ENCODE data around the gene LSM5.
A peak's percentile ranks its signal among the peaks of the same experiment; 100 is the strongest.
"Not testable (repeated sequence)": the region's sequence is repeated elsewhere in the genome, so short reads cannot be mapped to it uniquely, and the experiment has no call there.

LSM5 gene

DNA sequence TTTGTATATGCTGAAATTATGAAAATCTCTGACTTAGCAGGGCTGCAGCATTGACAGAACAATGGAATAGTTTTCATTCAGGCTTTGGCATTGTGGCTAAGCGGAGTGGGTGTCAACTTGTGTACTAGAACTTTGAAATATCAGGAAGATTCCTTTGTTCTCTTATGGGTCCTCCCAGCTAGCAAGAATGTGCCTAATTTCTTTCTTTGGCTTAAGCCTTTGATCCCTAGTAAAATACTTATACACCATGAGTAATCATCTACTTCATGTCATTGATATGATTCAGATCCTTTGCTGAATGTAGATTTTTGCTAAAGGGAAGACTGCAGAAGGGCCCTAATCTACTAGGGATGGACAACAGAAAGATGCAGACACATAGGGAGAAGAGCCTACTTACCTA lies 11.3 kb upstream of the LSM5 start:
- ATAC-seq = peak; percentile 67
- no peak for TF ChIP-seq PPARA (CRISPR knock-in tag; IDR thresholded peaks at IDR 0.05; ENCODE audit: borderline replicate concordance)

DNA sequence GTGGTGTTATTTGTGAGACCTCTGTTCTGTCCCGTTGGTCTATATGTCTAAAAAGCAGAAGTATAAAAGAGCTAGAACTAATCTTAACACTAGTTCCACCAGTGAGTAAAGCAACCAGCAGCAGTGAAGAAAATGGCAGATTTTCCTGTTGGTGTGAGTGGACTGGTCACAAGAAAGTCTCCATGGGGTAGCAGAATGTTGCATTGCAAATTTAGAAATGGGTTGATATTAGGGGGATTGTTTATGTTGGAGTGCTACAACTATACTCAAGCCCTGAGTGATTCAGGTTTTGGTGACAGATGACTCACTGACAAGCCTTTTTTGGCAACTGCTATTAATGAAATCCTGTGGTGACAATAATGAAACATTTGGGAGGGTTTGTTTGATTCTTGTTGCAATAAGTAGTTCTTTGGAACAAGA lies 10.8 kb upstream of the LSM5 start:
- no peak for TF ChIP-seq SNAI2 (CRISPR knock-in tag; IDR thresholded peaks at IDR 0.05)
- TF ChIP-seq ARNTL (CRISPR knock-in tag; IDR thresholded peaks at IDR 0.05; ENCODE audit: borderline replicate concordance, low read depth) = no peak
- TF ChIP-seq OSR1 (CRISPR knock-in tag; IDR thresholded peaks at IDR 0.05) = no peak
- no peak for TF ChIP-seq RARB (CRISPR knock-in tag; IDR thresholded peaks at IDR 0.05)
- no peak for TF ChIP-seq ESRRG (CRISPR knock-in tag; IDR thresholded peaks at IDR 0.05)
- no peak for TF ChIP-seq GLIS3 (CRISPR knock-in tag; IDR thresholded peaks at IDR 0.05)
- TF ChIP-seq TCF4 (CRISPR knock-in tag; IDR thresholded peaks at IDR 0.05; ENCODE audit: borderline replicate concordance) = no peak
- no peak for TF ChIP-seq ISL1 (CRISPR knock-in tag; IDR thresholded peaks at IDR 0.05)
- ATAC-seq = peak; percentile 55

DNA sequence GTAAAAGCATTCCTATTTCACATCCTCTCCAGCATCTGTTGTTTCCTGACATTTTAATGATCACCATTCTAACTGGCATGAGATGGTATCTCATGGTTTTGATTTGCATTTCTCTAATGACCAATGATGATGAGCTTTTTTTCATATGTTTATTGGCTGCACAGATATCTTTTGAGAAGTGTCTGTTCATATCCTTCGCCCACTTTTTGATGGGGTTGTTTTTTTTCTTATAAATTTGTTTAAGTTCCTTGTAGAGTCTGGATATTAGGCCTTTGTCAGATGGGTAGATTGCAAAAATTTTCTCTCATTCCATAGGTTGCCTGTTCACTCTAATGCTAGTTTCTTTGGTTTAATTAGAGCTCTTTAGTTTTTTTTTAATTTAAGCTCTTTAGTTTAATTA lies 10.0 kb upstream of the LSM5 start:
- not testable (repeated sequence) for ATAC-seq

DNA sequence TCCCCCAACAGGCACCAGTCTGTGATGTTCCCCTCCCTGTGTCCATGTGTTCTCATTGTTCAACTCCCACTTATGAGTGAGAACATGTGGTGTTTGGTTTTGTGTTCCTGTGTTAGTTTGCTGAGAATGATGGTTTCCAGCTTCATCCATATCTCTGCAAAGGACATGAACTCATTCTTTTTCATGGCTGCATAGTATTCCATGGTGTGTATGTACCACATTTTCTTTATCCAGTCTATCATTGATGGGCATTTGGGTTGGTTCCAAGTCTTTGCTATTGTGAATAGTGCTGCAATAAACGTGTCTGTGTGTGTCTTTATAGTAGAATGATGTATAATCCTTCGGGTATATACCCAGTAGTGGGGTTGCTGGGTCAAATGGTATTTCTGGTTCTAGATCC lies 9.6 kb upstream of the LSM5 start:
- not testable (repeated sequence) for ATAC-seq
- TF ChIP-seq ZNF8 (CRISPR knock-in tag; IDR thresholded peaks at IDR 0.05) = peak; percentile 62; the same call in 1 of the 2 replicates

DNA sequence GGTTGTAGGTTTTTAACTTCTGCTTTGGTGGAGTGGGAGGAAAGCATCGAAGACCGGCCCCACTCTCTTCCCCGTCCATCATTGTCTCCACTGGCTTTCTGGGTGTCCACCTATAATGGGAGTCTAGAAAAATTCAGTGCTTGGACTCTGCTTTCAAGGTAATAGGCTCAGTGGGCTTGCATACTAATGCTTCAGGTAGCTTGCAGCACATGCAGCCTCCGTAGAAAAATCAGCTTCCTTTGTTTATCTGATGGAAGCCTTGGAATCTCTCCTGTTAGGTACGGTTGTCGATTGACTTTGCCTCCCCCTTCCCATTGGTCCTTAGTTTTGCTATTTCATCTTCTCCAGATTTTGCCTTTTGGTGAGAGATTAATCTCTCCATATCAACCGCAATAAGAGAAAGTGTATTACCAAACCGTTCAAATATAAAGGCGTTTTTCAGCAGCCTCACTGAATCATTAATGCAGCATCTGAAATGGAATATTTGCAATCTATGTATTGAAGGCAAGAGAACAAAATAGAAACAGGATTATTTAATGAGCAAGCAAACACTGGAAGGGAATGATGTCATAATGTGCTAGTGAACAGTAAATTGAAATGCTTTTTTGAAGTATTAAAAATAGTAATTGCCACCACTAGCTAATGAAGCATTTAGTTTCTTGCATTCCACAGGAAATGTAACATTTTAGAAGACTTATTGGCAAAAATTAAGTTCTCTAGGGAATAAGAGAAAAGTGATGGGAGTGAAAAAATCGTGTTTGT lies 6.1 kb upstream of the LSM5 start:
- ATAC-seq = peak; percentile 38; the same call in 2 of the 3 replicates
- TF ChIP-seq, protein P1, sequence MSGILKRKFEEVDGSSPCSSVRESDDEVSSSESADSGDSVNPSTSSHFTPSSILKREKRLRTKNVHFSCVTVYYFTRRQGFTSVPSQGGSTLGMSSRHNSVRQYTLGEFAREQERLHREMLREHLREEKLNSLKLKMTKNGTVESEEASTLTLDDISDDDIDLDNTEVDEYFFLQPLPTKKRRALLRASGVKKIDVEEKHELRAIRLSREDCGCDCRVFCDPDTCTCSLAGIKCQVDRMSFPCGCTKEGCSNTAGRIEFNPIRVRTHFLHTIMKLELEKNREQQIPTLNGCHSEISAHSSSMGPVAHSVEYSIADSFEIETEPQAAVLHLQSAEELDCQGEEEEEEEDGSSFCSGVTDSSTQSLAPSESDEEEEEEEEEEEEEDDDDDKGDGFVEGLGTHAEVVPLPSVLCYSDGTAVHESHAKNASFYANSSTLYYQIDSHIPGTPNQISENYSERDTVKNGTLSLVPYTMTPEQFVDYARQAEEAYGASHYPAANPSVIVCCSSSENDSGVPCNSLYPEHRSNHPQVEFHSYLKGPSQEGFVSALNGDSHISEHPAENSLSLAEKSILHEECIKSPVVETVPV (CRISPR knock-in tag; IDR thresholded peaks at IDR 0.05) = no peak

DNA sequence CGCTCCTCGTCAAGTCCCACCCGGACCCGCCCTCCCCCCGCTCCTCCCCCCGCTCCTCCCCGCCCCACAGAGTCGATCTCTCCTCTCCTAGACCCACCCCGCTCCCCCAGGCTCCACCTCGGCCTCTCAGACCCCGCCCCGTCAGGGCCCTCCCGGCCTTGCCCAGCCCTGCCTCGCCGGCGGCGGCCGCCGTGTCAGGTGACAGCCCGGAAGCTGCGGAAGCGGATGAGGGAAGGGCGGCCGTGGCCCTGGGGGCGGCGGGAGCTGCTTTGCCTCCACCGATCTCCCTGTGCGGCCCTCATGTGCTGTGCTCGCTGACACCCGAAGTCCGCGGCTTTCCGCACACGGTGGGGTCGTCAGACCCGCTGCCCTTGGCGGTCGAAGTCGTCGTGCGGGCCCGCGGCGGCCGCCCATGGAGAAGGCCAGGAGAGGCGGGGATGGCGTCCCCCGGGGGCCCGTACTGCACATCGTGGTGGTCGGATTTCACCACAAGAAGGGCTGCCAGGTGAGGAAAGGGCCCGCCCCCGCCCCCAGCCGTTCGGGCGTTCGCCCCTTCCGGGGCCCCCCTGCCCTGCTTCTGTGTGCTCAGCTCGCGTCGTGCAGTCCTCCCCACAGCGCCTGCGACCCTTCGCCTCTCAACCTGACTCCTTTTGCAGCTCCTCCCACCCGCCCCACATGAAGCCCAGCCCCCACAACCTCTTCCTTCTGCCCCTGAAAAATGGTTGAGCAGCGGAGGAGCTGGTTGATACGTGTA lies 5.3 kb upstream of the LSM5 start, which contains the start of gene AVL9:
Gene AVL9, plus strand, starts transcription at position 192 of the 754 bp plus-strand sequence. Its CDS starts 221 bp downstream, at position 413.
- peak; percentile 97 for ATAC-seq
- TF ChIP-seq TCF4 (CRISPR knock-in tag; IDR thresholded peaks at IDR 0.05; ENCODE audit: borderline replicate concordance) (no peak), ZFP30 (CRISPR knock-in tag; IDR thresholded peaks at IDR 0.05) (no peak), ARNTL (CRISPR knock-in tag; IDR thresholded peaks at IDR 0.05; ENCODE audit: borderline replicate concordance, low read depth) (no peak), CSDC2 (CRISPR knock-in tag; IDR thresholded peaks at IDR 0.05) (0 out of 2 replicates have a peak, but pooled peaks have one; percentile 32), RARB (CRISPR knock-in tag; IDR thresholded peaks at IDR 0.05) (no peak), ISL1 (CRISPR knock-in tag; IDR thresholded peaks at IDR 0.05) (no peak), GLIS3 (CRISPR knock-in tag; IDR thresholded peaks at IDR 0.05) (peak; percentile 81), TOX (CRISPR knock-in tag; IDR thresholded peaks at IDR 0.05; ENCODE audit: borderline replicate concordance) (no peak), ESRRG (CRISPR knock-in tag; IDR thresholded peaks at IDR 0.05) (no peak), ZFP3 (CRISPR knock-in tag; IDR thresholded peaks at IDR 0.05) (0 out of 2 replicates have a peak, but pooled peaks have one; percentile 38), ZNF70 (CRISPR knock-in tag; IDR thresholded peaks at IDR 0.05) (no peak), SNAI2 (CRISPR knock-in tag; IDR thresholded peaks at IDR 0.05) (no peak), PPARA (CRISPR knock-in tag; IDR thresholded peaks at IDR 0.05; ENCODE audit: borderline replicate concordance) (no peak), BACH2 (CRISPR knock-in tag; IDR thresholded peaks at IDR 0.05; ENCODE audit: borderline replicate concordance) (no peak), ZNF565 (CRISPR knock-in tag; conservative IDR thresholded peaks at IDR 0.05; ENCODE audit: low read depth) (no peak), ZC3H10 (CRISPR knock-in tag; IDR thresholded peaks at IDR 0.05) (no peak)
- TF ChIP-seq, protein P2, sequence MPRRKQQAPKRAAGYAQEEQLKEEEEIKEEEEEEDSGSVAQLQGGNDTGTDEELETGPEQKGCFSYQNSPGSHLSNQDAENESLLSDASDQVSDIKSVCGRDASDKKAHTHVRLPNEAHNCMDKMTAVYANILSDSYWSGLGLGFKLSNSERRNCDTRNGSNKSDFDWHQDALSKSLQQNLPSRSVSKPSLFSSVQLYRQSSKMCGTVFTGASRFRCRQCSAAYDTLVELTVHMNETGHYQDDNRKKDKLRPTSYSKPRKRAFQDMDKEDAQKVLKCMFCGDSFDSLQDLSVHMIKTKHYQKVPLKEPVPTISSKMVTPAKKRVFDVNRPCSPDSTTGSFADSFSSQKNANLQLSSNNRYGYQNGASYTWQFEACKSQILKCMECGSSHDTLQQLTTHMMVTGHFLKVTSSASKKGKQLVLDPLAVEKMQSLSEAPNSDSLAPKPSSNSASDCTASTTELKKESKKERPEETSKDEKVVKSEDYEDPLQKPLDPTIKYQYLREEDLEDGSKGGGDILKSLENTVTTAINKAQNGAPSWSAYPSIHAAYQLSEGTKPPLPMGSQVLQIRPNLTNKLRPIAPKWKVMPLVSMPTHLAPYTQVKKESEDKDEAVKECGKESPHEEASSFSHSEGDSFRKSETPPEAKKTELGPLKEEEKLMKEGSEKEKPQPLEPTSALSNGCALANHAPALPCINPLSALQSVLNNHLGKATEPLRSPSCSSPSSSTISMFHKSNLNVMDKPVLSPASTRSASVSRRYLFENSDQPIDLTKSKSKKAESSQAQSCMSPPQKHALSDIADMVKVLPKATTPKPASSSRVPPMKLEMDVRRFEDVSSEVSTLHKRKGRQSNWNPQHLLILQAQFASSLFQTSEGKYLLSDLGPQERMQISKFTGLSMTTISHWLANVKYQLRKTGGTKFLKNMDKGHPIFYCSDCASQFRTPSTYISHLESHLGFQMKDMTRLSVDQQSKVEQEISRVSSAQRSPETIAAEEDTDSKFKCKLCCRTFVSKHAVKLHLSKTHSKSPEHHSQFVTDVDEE (CRISPR knock-in tag; IDR thresholded peaks at IDR 0.05) = no peak
- TF ChIP-seq, protein P3, sequence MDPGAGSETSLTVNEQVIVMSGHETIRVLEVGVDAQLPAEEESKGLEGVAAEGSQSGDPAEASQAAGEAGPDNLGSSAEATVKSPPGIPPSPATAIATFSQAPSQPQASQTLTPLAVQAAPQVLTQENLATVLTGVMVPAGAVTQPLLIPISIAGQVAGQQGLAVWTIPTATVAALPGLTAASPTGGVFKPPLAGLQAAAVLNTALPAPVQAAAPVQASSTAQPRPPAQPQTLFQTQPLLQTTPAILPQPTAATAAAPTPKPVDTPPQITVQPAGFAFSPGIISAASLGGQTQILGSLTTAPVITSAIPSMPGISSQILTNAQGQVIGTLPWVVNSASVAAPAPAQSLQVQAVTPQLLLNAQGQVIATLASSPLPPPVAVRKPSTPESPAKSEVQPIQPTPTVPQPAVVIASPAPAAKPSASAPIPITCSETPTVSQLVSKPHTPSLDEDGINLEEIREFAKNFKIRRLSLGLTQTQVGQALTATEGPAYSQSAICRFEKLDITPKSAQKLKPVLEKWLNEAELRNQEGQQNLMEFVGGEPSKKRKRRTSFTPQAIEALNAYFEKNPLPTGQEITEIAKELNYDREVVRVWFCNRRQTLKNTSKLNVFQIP (CRISPR knock-in tag; IDR thresholded peaks at IDR 0.05; ENCODE audit: borderline replicate concordance, low read depth) = peak; percentile 78; the same call in 1 of the 2 replicates
- TF ChIP-seq, protein P4, sequence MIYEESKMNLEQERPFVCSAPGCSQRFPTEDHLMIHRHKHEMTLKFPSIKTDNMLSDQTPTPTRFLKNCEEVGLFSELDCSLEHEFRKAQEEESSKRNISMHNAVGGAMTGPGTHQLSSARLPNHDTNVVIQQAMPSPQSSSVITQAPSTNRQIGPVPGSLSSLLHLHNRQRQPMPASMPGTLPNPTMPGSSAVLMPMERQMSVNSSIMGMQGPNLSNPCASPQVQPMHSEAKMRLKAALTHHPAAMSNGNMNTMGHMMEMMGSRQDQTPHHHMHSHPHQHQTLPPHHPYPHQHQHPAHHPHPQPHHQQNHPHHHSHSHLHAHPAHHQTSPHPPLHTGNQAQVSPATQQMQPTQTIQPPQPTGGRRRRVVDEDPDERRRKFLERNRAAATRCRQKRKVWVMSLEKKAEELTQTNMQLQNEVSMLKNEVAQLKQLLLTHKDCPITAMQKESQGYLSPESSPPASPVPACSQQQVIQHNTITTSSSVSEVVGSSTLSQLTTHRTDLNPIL (CRISPR knock-in tag; IDR thresholded peaks at IDR 0.05; ENCODE audit: low read depth) = no peak
- TF ChIP-seq, protein P5, sequence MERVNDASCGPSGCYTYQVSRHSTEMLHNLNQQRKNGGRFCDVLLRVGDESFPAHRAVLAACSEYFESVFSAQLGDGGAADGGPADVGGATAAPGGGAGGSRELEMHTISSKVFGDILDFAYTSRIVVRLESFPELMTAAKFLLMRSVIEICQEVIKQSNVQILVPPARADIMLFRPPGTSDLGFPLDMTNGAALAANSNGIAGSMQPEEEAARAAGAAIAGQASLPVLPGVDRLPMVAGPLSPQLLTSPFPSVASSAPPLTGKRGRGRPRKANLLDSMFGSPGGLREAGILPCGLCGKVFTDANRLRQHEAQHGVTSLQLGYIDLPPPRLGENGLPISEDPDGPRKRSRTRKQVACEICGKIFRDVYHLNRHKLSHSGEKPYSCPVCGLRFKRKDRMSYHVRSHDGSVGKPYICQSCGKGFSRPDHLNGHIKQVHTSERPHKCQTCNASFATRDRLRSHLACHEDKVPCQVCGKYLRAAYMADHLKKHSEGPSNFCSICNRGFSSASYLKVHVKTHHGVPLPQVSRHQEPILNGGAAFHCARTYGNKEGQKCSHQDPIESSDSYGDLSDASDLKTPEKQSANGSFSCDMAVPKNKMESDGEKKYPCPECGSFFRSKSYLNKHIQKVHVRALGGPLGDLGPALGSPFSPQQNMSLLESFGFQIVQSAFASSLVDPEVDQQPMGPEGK (CRISPR knock-in tag; IDR thresholded peaks at IDR 0.05; ENCODE audit: borderline replicate concordance) = peak; percentile 76; the same call in 1 of the 2 replicates
